HL-60 (cell line): ENCODE data around the gene ATP8B4.

Experiments
- DNase-seq, 2 experiments: peaks; one replicate each; pipeline ENCODE4 v3.0.0-alpha.2; 2010 to 2020; ENCODE audit warnings: low read depth in 1 of 2, low spot score in 1 of 2
- H3K27ac ChIP-seq: fragments of 250-450 bp; sonication (Bioruptor Pico); replicated peaks from 2 replicates; pipeline ENCODE4 v1.5.1; 2020; ENCODE audit warnings: mild to moderate bottlenecking, moderate library complexity
- H3K27me3 ChIP-seq: fragments of 250-450 bp; sonication (Bioruptor Pico); 2 replicates; pipeline ENCODE4 v1.5.1; 2021; ENCODE audit warnings: mild to moderate bottlenecking, moderate library complexity; ENCODE audit not compliant: insufficient read depth, poor library complexity, severe bottlenecking
- H3K4me3 ChIP-seq: replicated peaks from 2 replicates; pipeline ENCODE4 v1.5.1; 2011; ENCODE audit warnings: mild to moderate bottlenecking, control low read depth, low read length; ENCODE audit not compliant: insufficient read depth
- GABPA ChIP-seq: IDR thresholded peaks from 2 replicates; pipeline ENCODE4 v1.6.1; 2012; ENCODE audit warnings: low read depth
- POLR2AphosphoS5 ChIP-seq: IDR thresholded peaks from 2 replicates; pipeline ENCODE4 v1.6.1; 2012; ENCODE audit warnings: low read depth
- REST ChIP-seq: IDR thresholded peaks from 2 replicates; pipeline ENCODE4 v1.6.1; 2012; ENCODE audit warnings: low read depth; ENCODE audit not compliant: insufficient replicate concordance
- SPI1 ChIP-seq: IDR thresholded peaks from 2 replicates; pipeline ENCODE4 v1.6.1; 2012; ENCODE audit warnings: low read depth, mild to moderate bottlenecking, borderline replicate concordance
- TF ChIP-seq, protein P1 (sequence below): IDR thresholded peaks from one replicate; pipeline ENCODE4 v1.5.1; 2011; ENCODE audit warnings: low read length, control low read depth, inconsistent platforms; ENCODE audit not compliant: insufficient read depth

Gene ATP8B4

GRCh38 chr15:49905221-49905620 lies 213.8 kb downstream of the ATP8B4 start:
- no peak for DNase-seq
- no peak for TF ChIP-seq POLR2AphosphoS5
- Histone ChIP-seq H3K4me3 (no peak overlapping the region), H3K27me3 (no peaks in the 10 kb centered on the region), H3K27ac (no peak overlapping the region)

- no peak for DNase-seq
- TF ChIP-seq POLR2AphosphoS5 (no peak), SPI1 (no peak), REST (no peak), GABPA (no peak)
- TF ChIP-seq, protein P1, sequence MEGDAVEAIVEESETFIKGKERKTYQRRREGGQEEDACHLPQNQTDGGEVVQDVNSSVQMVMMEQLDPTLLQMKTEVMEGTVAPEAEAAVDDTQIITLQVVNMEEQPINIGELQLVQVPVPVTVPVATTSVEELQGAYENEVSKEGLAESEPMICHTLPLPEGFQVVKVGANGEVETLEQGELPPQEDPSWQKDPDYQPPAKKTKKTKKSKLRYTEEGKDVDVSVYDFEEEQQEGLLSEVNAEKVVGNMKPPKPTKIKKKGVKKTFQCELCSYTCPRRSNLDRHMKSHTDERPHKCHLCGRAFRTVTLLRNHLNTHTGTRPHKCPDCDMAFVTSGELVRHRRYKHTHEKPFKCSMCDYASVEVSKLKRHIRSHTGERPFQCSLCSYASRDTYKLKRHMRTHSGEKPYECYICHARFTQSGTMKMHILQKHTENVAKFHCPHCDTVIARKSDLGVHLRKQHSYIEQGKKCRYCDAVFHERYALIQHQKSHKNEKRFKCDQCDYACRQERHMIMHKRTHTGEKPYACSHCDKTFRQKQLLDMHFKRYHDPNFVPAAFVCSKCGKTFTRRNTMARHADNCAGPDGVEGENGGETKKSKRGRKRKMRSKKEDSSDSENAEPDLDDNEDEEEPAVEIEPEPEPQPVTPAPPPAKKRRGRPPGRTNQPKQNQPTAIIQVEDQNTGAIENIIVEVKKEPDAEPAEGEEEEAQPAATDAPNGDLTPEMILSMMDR, result no peak
- Histone ChIP-seq H3K27me3 (no peaks in the 10 kb centered on the region), H3K4me3 (no peak overlapping the region), H3K27ac (no peak overlapping the region)
Observed at GRCh38 chr15:49904296-49904695, 214.7 kb downstream of the ATP8B4 start.

- TF ChIP-seq, protein P1, result no peak
- no peak for TF ChIP-seq GABPA
- no peak for TF ChIP-seq SPI1
- no peak for TF ChIP-seq POLR2AphosphoS5
- TF ChIP-seq REST, result no peak
- no peak overlapping the region for H3K27ac ChIP-seq
- DNase-seq, result no peak
- no peaks in the 10 kb centered on the region for H3K27me3 ChIP-seq
- H3K4me3 ChIP-seq, result no peak overlapping the region
Observed at GRCh38 chr15:49902685-49903501, 216.1 kb downstream of the ATP8B4 start.

DNA sequence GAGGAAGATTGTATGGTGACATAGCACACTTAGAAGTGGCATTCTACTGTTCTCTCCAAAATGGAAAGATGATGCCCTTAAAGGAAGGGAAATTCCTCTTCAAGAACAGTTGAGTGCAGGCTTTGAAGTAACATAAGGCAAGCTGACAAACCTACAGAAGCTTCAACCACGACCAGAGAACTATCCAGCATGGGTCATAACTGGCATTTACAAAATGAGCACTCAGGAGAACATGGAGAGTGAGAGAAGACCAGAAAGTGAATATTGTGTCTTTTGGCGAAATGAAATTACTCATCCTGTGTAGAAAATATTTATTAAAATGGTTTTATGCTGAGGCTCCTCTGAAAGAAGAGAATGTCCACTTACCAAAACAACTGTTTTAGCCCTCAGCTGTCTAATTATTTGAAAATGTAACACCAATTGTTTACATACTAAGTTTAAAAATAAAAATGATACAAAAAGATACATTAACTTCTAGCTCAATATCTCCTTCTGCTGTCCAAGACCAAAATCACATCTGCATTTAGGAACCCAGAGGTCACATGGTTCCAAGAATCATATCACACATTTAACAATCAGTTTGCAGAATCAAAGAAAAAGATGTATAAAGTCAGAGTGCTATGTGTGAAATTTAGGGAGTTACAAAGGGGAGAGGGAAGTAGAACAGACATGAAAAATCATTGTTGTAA lies 216.9 kb downstream of the ATP8B4 start:
- DNase-seq, result no peak
- Histone ChIP-seq H3K4me3 (no peak overlapping the region), H3K27me3 (no peaks in the 10 kb centered on the region), H3K27ac (no peak overlapping the region)
- no peak for TF ChIP-seq POLR2AphosphoS5
- TF ChIP-seq, protein P1, result no peak
- TF ChIP-seq REST, result no peak
- no peak for TF ChIP-seq SPI1
- no peak for TF ChIP-seq GABPA
